Esophagus muscularis mucosa (tissue), 4 donors: ENCODE measurements around the gene HSPB9. TPM values are rescaled to one million over a fixed set of nuclear protein-coding genes. Genes with fewer than 3 reads are reported as not detected.
"Not testable (repeated sequence)": the region's sequence is repeated elsewhere in the genome, so short reads cannot be mapped to it uniquely, and the experiment has no call there.

ENCODE experiments used
- DNase-seq: peaks from one replicate; pipeline ENCODE4 v3.0.0-alpha.2; 2017; ENCODE audit errors: extremely low spot score
- H3K27ac ChIP-seq, 4 donors: fragments of 200-600 bp; sonication (generic); replicated peaks in 1 of 4; 1 replicate in 3 of 4; 2 replicates in 1 of 4; pipeline ENCODE4 v1.5.1; 2016 to 2019; ENCODE audit warnings: mild to moderate bottlenecking in 1 of 4
- H3K27me3 ChIP-seq, 4 donors: fragments of 200-600 bp; sonication (generic); one replicate each; pipeline versions ENCODE4 v1.5.1 to v1.6.0; 2016 to 2019
- H3K36me3 ChIP-seq, 4 donors: fragments of 200-600 bp; sonication (generic); one replicate each; pipeline ENCODE4 v1.5.1; 2016 to 2019
- H3K4me1 ChIP-seq, 4 donors: fragments of 200-600 bp; sonication (generic); one replicate each; pipeline ENCODE4 v1.5.1; 2016 to 2019
- H3K4me3 ChIP-seq, 4 donors: fragments of 200-600 bp; sonication (generic); 1 replicate in 2 of 4; 2 replicates in 2 of 4; pipeline ENCODE4 v1.5.1; 2016 to 2019; ENCODE audit warnings: mild to moderate bottlenecking in 4 of 4, moderate library complexity in 1 of 4
- H3K9me3 ChIP-seq, 4 donors: fragments of 200-600 bp; sonication (generic); 1 replicate in 3 of 4; 2 replicates in 1 of 4; pipeline ENCODE4 v1.5.1; 2016 to 2019
- CTCF ChIP-seq, 3 experiments: fragments of 200-600 bp in 2 of 3; fragments of 450-650 bp in 1 of 3; sonication (generic) in 2 of 3; IDR thresholded peaks; one replicate each; pipeline ENCODE4 v1.5.1; 2017 to 2019; ENCODE audit warnings: antibody characterized with exemption in 3 of 3, mild to moderate bottlenecking in 2 of 3, moderate library complexity in 1 of 3
- EP300 ChIP-seq: sonication (generic); formaldehyde crosslinking; IDR thresholded peaks from one replicate; pipeline ENCODE4 v1.6.1; 2017; ENCODE audit warnings: antibody characterized with exemption
- POLR2A ChIP-seq: fragments of 450-650 bp; IDR thresholded peaks from one replicate; pipeline ENCODE4 v1.6.1; 2017; ENCODE audit warnings: antibody characterized with exemption, moderate library complexity, mild to moderate bottlenecking, low read depth
- POLR2AphosphoS5 ChIP-seq, 2 donors: sonication (generic); formaldehyde crosslinking; IDR thresholded peaks; one replicate each; pipeline ENCODE4 v1.6.1; 2017; ENCODE audit warnings: antibody characterized with exemption in 2 of 2
- WGBS: methylation state at CpG from one replicate; pipeline ENCODE4 v1.1.5; 2018; 5-methylcytosine and 5-hydroxymethylcytosine counted together
- intact Hi-C: fragments of 100-400 bp; cut with DNase I; formaldehyde crosslinking; loops from one replicate; pipeline ENCODE4 v1.15.1; 2023
- total RNA-seq, 4 donors: library from RNA; depleted of rRNA; stranded (reverse); fragments of >200 nt; gene quantifications; one replicate each; pipeline versions ENCODE4 v1.1.0 to v1.2.1, GENCODE V29; 2016

HSPB9 gene
- total RNA-seq, 4 donors from 2014 or later: 0.26 to 0.42 TPM; not detected in 2

- no peaks in the 10 kb centered on the region for H3K9me3 ChIP-seq
- intact Hi-C loops: no loop called here
- H3K36me3 ChIP-seq: peaks cover 0 to 25% (median 7%) of the 10 kb centered on the region in 4 donors
- WGBS: 73% methylated on average over 6 of the region's 7 CpGs
- peaks cover 78 to 90% (median 86%) of the 10 kb centered on the region in 4 donors for H3K4me1 ChIP-seq
- no peak for TF ChIP-seq CTCF (IDR thresholded peaks at IDR 0.05)
- TF ChIP-seq EP300: no peak
- no peak for TF ChIP-seq POLR2AphosphoS5 (IDR thresholded peaks at IDR 0.05)
- no peak for TF ChIP-seq POLR2A
- H3K27me3 ChIP-seq: no peaks in the 10 kb centered on the region
- H3K27ac ChIP-seq: peak overlapping the region in 1 of 4 donors; percentile 14
- no peak overlapping the region for H3K4me3 ChIP-seq
- DNase-seq: no peak
These were observed 16.3 kb downstream of the HSPB9 start for GRCh38 chr17:42138749-42139492.

GRCh38 chr17:42140690-42141089 is 18.1 kb downstream of the HSPB9 start:
- H3K4me3 ChIP-seq, H3K9me3 ChIP-seq, DNase-seq, intact Hi-C loops, H3K27ac ChIP-seq, H3K27me3 ChIP-seq: not testable (repeated sequence)
- WGBS: 99% methylated on average over 7 of the region's 7 CpGs
- peaks cover 4 to 28% (median 16%) of the 10 kb centered on the region in 4 donors for H3K36me3 ChIP-seq
- peaks cover 61 to 76% (median 70%) of the 10 kb centered on the region in 4 donors for H3K4me1 ChIP-seq

- DNase-seq: no peak
- TF ChIP-seq POLR2A: no peak
- TF ChIP-seq EP300: no peak
- no peak for TF ChIP-seq CTCF (IDR thresholded peaks at IDR 0.05)
- TF ChIP-seq POLR2AphosphoS5 (IDR thresholded peaks at IDR 0.05): no peak
- Histone ChIP-seq H3K36me3 (peaks cover 4 to 32% (median 20%) of the 10 kb centered on the region in 4 donors), H3K4me1 (peaks cover 54 to 70% (median 63%) of the 10 kb centered on the region in 4 donors), H3K27ac (no peak overlapping the region), H3K4me3 (no peak overlapping the region), H3K9me3 (no peaks in the 10 kb centered on the region), H3K27me3 (no peaks in the 10 kb centered on the region)
- 74% methylated on average over 8 of the region's 8 CpGs for WGBS
- intact Hi-C loops: no loop called here
These were observed 18.8 kb downstream of the HSPB9 start for GRCh38 chr17:42141382-42141781.

- Histone ChIP-seq H3K36me3 (peaks cover 9 to 43% (median 27%) of the 10 kb centered on the region in 4 donors), H3K27ac (peak overlapping the region in 2 of 4 donors; percentile 16 to 19), H3K4me1 (peaks cover 47 to 71% (median 54%) of the 10 kb centered on the region in 4 donors), H3K4me3 (no peak overlapping the region), H3K9me3 (no peaks in the 10 kb centered on the region), H3K27me3 (no peaks in the 10 kb centered on the region)
- 61% methylated on average over 3 of the region's 7 CpGs for WGBS
- TF ChIP-seq CTCF (IDR thresholded peaks at IDR 0.05): no peak
- TF ChIP-seq EP300: no peak
- no peak for TF ChIP-seq POLR2A
- TF ChIP-seq POLR2AphosphoS5 (IDR thresholded peaks at IDR 0.05): no peak
- DNase-seq: no peak
- intact Hi-C loops: no loop called here
These were observed 19.8 kb downstream of the HSPB9 start for GRCh38 chr17:42142371-42142896.

DNA sequence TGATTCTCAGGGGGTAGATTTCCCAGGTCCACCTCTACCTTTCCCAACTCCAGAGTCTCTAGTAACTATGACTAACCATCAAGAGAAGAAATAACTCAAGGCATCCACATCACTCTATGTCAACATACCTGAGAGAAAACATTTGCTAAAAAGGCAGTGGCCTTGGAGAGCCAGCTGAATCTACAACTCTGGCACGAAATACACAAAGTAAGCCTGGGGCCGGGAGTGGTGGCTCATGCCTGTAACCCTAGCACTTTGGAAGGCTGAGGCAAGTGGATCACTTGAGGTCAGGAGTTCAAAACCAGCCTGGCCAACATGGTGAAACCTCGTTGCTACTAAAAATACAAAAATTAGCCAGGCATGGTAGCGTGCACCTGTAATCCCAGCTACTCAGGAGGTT is 20.5 kb downstream of the HSPB9 start:
- Histone ChIP-seq H3K4me1 (peaks cover 44 to 65% (median 48%) of the 10 kb centered on the region in 4 donors), H3K36me3 (peaks cover 9 to 47% (median 32%) of the 10 kb centered on the region in 4 donors)
- H3K4me3 ChIP-seq, DNase-seq, H3K27me3 ChIP-seq, H3K9me3 ChIP-seq, H3K27ac ChIP-seq, intact Hi-C loops: not testable (repeated sequence)
- 80% methylated on average over 4 of the region's 4 CpGs for WGBS
